22Rv1 (cell line): ENCODE measurements around the gene CREBL2.

ENCODE experiments used
- ZFX ChIP-seq: fragments of 450-650 bp; IDR thresholded peaks from 2 replicates; pipeline ENCODE4 v1.6.1; 2017; ENCODE audit warnings: antibody characterized with exemption, borderline replicate concordance
- TF ChIP-seq, protein P1 (sequence below): fragments of 450-650 bp; IDR thresholded peaks from 2 replicates; pipeline ENCODE4 v1.5.1; 2017; ENCODE audit warnings: mild to moderate bottlenecking

DNA sequence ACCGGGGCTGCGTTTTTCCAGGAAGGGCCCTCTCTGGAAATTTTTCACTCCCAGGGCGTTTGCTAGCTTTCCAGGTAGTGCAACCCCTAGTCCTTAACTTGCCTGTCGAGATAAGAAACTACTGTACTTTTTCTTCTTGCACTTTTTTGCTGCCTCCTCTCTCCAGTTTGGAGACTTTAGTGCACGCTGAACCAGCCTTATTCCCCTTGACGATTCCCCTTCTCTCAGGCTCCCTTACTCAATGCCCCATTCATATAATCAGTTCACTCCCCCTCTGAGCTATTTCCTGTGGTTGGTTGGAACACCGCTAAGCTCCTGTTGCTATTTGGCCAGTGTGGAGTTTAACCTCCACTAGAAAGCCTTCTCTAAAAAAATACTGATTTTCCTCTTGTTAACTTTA is 682 bp downstream of the CREBL2 start:
- TF ChIP-seq, protein P1, sequence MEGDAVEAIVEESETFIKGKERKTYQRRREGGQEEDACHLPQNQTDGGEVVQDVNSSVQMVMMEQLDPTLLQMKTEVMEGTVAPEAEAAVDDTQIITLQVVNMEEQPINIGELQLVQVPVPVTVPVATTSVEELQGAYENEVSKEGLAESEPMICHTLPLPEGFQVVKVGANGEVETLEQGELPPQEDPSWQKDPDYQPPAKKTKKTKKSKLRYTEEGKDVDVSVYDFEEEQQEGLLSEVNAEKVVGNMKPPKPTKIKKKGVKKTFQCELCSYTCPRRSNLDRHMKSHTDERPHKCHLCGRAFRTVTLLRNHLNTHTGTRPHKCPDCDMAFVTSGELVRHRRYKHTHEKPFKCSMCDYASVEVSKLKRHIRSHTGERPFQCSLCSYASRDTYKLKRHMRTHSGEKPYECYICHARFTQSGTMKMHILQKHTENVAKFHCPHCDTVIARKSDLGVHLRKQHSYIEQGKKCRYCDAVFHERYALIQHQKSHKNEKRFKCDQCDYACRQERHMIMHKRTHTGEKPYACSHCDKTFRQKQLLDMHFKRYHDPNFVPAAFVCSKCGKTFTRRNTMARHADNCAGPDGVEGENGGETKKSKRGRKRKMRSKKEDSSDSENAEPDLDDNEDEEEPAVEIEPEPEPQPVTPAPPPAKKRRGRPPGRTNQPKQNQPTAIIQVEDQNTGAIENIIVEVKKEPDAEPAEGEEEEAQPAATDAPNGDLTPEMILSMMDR, result no peak
- TF ChIP-seq ZFX, result no peak
